ENCODE results near the gene OXT.

GRCh38 chr20:3101251-3101650, 29.8 kb downstream of the OXT start:
- TF ChIP-seq, protein P1, sequence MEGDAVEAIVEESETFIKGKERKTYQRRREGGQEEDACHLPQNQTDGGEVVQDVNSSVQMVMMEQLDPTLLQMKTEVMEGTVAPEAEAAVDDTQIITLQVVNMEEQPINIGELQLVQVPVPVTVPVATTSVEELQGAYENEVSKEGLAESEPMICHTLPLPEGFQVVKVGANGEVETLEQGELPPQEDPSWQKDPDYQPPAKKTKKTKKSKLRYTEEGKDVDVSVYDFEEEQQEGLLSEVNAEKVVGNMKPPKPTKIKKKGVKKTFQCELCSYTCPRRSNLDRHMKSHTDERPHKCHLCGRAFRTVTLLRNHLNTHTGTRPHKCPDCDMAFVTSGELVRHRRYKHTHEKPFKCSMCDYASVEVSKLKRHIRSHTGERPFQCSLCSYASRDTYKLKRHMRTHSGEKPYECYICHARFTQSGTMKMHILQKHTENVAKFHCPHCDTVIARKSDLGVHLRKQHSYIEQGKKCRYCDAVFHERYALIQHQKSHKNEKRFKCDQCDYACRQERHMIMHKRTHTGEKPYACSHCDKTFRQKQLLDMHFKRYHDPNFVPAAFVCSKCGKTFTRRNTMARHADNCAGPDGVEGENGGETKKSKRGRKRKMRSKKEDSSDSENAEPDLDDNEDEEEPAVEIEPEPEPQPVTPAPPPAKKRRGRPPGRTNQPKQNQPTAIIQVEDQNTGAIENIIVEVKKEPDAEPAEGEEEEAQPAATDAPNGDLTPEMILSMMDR (conservative IDR thresholded peaks at IDR 0.05; ENCODE audit: low read length), result no peak
- TF ChIP-seq EZH2phosphoT487 (IDR thresholded peaks at IDR 0.05; ENCODE audit: borderline replicate concordance, low read depth, low read length), result no peak
